ENCODE results near the gene SPEF2. TPM values are rescaled to one million over a fixed set of nuclear protein-coding genes. Genes with fewer than 3 reads are reported as not detected.

The SPEF2 gene
- total RNA-seq, 1 donor from 2014 or later, result 3.4 TPM

DNA sequence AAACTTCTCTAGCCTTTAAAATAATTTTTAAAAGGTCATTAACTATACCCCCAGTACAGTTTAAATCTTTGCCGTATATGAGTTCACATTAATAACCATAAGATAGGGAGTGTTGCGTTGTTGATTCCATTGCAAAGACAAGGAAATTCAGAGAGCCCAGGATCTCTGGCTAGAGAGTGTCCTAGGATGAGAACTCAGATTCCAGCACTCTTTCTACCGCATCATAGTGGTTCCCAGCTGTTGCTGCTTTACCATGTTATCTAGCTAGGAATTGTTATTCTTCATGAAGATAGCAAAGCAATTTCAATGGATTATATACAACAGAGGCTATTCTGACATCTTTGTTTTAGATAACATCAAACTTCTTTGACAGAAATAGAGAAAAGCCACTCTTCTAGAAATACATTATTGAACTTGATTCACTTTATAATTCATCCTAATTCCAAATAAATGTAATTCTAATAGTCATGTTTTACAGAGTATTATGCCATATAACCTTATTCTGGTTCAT is 160.7 kb downstream of the SPEF2 start:
- Histone ChIP-seq H2AFZ (ENCODE audit: low read depth, low read length) (no peak overlapping the region), H3K36me3 (ENCODE audit: insufficient read depth, low read length) (no peaks in the 10 kb centered on the region), H4K20me1 (ENCODE audit: insufficient read depth, low read length) (no peaks in the 10 kb centered on the region), H3K27ac (ENCODE audit: low read depth, low read length) (no peak overlapping the region), H3K4me2 (ENCODE audit: low read length) (no peak overlapping the region), H3K9me3 (ENCODE audit: insufficient read depth, low read depth, low read length) (no peaks in the 10 kb centered on the region), H3K4me3 (ENCODE audit: insufficient read depth, low read depth, low read length) (no peak overlapping the region), H3K9ac (ENCODE audit: low read length) (no peak overlapping the region), H3K27me3 (ENCODE audit: insufficient read depth, low read length) (no peaks in the 10 kb centered on the region), H3K4me1 (ENCODE audit: insufficient read depth, low read length) (no peaks in the 10 kb centered on the region), H3K79me2 (ENCODE audit: insufficient read depth, low read length) (no peaks in the 10 kb centered on the region)
- no peak overlapping the region for H3K27ac Mint-ChIP-seq (ENCODE audit: unreplicated experiment)
- H3K4me3 Mint-ChIP-seq (ENCODE audit: unreplicated experiment), result no peak overlapping the region
- no peak for DNase-seq (ENCODE audit: low read depth)
- H3K27me3 Mint-ChIP-seq (ENCODE audit: low read depth, unreplicated experiment), result no peaks in the 10 kb centered on the region
- H3K9me3 Mint-ChIP-seq (ENCODE audit: unreplicated experiment), result peaks cover 3% of the 10 kb centered on the region
- no peak for TF ChIP-seq EZH2 (IDR thresholded peaks at IDR 0.05; ENCODE audit: insufficient read depth, low read length)
- TF ChIP-seq, protein P1, sequence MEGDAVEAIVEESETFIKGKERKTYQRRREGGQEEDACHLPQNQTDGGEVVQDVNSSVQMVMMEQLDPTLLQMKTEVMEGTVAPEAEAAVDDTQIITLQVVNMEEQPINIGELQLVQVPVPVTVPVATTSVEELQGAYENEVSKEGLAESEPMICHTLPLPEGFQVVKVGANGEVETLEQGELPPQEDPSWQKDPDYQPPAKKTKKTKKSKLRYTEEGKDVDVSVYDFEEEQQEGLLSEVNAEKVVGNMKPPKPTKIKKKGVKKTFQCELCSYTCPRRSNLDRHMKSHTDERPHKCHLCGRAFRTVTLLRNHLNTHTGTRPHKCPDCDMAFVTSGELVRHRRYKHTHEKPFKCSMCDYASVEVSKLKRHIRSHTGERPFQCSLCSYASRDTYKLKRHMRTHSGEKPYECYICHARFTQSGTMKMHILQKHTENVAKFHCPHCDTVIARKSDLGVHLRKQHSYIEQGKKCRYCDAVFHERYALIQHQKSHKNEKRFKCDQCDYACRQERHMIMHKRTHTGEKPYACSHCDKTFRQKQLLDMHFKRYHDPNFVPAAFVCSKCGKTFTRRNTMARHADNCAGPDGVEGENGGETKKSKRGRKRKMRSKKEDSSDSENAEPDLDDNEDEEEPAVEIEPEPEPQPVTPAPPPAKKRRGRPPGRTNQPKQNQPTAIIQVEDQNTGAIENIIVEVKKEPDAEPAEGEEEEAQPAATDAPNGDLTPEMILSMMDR (IDR thresholded peaks at IDR 0.05; ENCODE audit: insufficient read depth, low read depth, low read length), result no peak
- no peak for FAIRE-seq
- H3K36me3 Mint-ChIP-seq (ENCODE audit: low read depth, unreplicated experiment), result no peaks in the 10 kb centered on the region
- peaks cover 19% of the 10 kb centered on the region for H3K4me1 Mint-ChIP-seq (ENCODE audit: low read depth, unreplicated experiment)

DNA sequence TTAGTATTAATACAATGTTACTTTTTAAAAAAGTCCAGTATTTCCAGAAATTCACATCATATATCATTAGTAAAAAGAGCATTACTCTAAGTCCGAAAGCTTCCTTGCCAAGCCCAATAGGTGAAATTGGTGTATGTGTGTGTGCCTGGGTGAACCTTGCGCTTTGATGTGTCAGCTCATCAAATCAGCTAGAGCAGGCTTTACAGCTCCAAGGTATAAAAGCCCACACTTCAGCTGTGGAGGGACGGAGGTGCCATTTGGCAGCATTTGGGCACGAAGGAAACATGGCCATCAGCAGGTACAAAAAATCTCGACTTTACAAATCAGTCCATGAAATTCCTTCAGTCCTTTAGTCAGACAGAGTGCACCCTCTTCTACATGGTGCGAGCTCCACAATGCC is 162.6 kb downstream of the SPEF2 start:
- Mint-ChIP-seq H3K27ac (ENCODE audit: unreplicated experiment) (no peak overlapping the region), H3K36me3 (ENCODE audit: low read depth, unreplicated experiment) (no peaks in the 10 kb centered on the region), H3K27me3 (ENCODE audit: low read depth, unreplicated experiment) (no peaks in the 10 kb centered on the region), H3K9me3 (ENCODE audit: unreplicated experiment) (peaks cover 5% of the 10 kb centered on the region), H3K4me3 (ENCODE audit: unreplicated experiment) (no peak overlapping the region), H3K4me1 (ENCODE audit: low read depth, unreplicated experiment) (peaks cover 15% of the 10 kb centered on the region)
- H3K27ac ChIP-seq (ENCODE audit: low read depth, low read length), result no peak overlapping the region
- no peak overlapping the region for H2AFZ ChIP-seq (ENCODE audit: low read depth, low read length)
- no peaks in the 10 kb centered on the region for H3K27me3 ChIP-seq (ENCODE audit: insufficient read depth, low read length)
- no peak overlapping the region for H3K9ac ChIP-seq (ENCODE audit: low read length)
- FAIRE-seq (no peak), DNase-seq (ENCODE audit: low read depth) (no peak)
- H4K20me1 ChIP-seq (ENCODE audit: insufficient read depth, low read length), result no peaks in the 10 kb centered on the region
- TF ChIP-seq EZH2 (IDR thresholded peaks at IDR 0.05; ENCODE audit: insufficient read depth, low read length), result no peak
- TF ChIP-seq, protein P1 (IDR thresholded peaks at IDR 0.05; ENCODE audit: insufficient read depth, low read depth, low read length), result no peak
- no peak overlapping the region for H3K4me2 ChIP-seq (ENCODE audit: low read length)
- H3K4me1 ChIP-seq (ENCODE audit: insufficient read depth, low read length), result no peaks in the 10 kb centered on the region
- no peak overlapping the region for H3K4me3 ChIP-seq (ENCODE audit: insufficient read depth, low read depth, low read length)
- no peaks in the 10 kb centered on the region for H3K79me2 ChIP-seq (ENCODE audit: insufficient read depth, low read length)
- no peaks in the 10 kb centered on the region for H3K9me3 ChIP-seq (ENCODE audit: insufficient read depth, low read depth, low read length)
- H3K36me3 ChIP-seq (ENCODE audit: insufficient read depth, low read length), result no peaks in the 10 kb centered on the region

DNA sequence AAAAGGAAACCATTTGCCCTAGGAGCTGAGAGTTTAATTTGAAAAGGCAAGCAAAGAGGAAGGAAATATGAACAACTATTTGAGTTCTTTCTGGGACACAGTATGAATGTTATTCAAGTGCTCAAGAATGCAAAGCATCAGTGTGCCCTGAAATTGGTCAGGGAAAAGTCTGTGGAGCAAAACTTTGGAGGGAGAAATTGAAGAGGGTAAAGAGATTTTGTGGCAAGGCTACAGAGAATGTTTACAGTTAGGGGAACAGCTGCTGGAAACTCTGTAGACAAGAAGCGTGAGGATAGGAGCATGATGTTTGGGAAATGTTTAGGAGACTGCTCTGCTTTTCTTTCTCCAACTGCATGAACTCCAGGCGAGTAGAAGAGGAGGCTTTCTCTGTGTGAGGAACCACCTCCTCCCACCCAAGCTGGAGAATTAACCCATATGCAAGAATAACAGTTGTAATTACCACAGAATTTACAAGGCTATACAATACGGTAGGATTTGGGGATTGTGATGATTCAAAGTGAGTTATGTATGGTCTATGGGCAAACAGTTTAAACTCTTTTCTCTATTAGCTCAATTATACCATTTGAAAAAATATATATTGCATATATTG is 163.6 kb downstream of the SPEF2 start:
- no peak overlapping the region for H3K4me3 Mint-ChIP-seq (ENCODE audit: unreplicated experiment)
- TF ChIP-seq, protein P1 (IDR thresholded peaks at IDR 0.05; ENCODE audit: insufficient read depth, low read depth, low read length), result no peak
- TF ChIP-seq EZH2 (IDR thresholded peaks at IDR 0.05; ENCODE audit: insufficient read depth, low read length), result no peak
- H2AFZ ChIP-seq (ENCODE audit: low read depth, low read length), result no peak overlapping the region
- H3K9ac ChIP-seq (ENCODE audit: low read length), result no peak overlapping the region
- H3K36me3 Mint-ChIP-seq (ENCODE audit: low read depth, unreplicated experiment), result no peaks in the 10 kb centered on the region
- H4K20me1 ChIP-seq (ENCODE audit: insufficient read depth, low read length), result no peaks in the 10 kb centered on the region
- H3K27ac ChIP-seq (ENCODE audit: low read depth, low read length), result no peak overlapping the region
- H3K27me3 Mint-ChIP-seq (ENCODE audit: low read depth, unreplicated experiment), result no peaks in the 10 kb centered on the region
- no peaks in the 10 kb centered on the region for H3K4me1 ChIP-seq (ENCODE audit: insufficient read depth, low read length)
- no peak overlapping the region for H3K4me2 ChIP-seq (ENCODE audit: low read length)
- H3K79me2 ChIP-seq (ENCODE audit: insufficient read depth, low read length), result no peaks in the 10 kb centered on the region
- FAIRE-seq, result no peak
- H3K4me1 Mint-ChIP-seq (ENCODE audit: low read depth, unreplicated experiment), result peaks cover 21% of the 10 kb centered on the region
- H3K36me3 ChIP-seq (ENCODE audit: insufficient read depth, low read length), result no peaks in the 10 kb centered on the region
- no peaks in the 10 kb centered on the region for H3K9me3 ChIP-seq (ENCODE audit: insufficient read depth, low read depth, low read length)
- H3K4me3 ChIP-seq (ENCODE audit: insufficient read depth, low read depth, low read length), result no peak overlapping the region
- no peak for DNase-seq (ENCODE audit: low read depth)
- H3K27me3 ChIP-seq (ENCODE audit: insufficient read depth, low read length), result no peaks in the 10 kb centered on the region
- peaks cover 5% of the 10 kb centered on the region for H3K9me3 Mint-ChIP-seq (ENCODE audit: unreplicated experiment)
- no peak overlapping the region for H3K27ac Mint-ChIP-seq (ENCODE audit: unreplicated experiment)

Measured in astrocyte (in vitro differentiated cells and primary cell).